ENCODE results near the gene RTN4R.
"Not testable (repeated sequence)": the region's sequence is repeated elsewhere in the genome, so short reads cannot be mapped to it uniquely, and the experiment has no call there.

The RTN4R gene

DNA sequence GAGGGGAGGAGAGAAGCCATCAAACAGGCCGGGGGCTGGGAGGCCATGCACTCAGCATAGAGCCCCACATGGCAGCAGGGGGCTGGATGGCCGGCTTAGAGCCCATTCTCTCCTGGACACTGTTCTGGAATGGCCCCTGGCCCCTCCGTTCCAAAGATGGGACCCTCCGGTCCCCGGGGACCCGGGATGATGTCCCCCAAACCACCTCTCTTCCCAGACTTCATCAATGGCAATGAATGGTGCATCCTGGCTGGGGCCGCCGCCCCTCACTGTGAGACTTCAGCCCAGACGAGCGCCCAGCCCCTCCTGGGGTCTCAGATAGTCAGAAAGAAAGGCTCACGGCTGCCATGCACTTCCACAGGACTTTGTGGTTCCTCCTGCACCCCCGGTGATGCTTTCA is 13.8 kb upstream of the RTN4R start:
- Histone ChIP-seq H3K36me3 (ENCODE audit: control insufficient read depth, insufficient read depth, low read length, severe bottlenecking) (no peaks in the 10 kb centered on the region), H3K4me1 (ENCODE audit: control insufficient read depth, insufficient read depth, low read length) (no peaks in the 10 kb centered on the region), H3K9ac (ENCODE audit: low read length) (no peak overlapping the region), H3K27me3 (replicated peaks; ENCODE audit: control insufficient read depth, insufficient read depth, low read length) (peaks cover 13% of the 10 kb centered on the region), H3K9me3 (ENCODE audit: control insufficient read depth, low read length) (no peaks in the 10 kb centered on the region), H3K4me3 (ENCODE audit: low read length) (no peak overlapping the region)
- DNase-seq (ENCODE audit: low read depth) = no peak

DNA sequence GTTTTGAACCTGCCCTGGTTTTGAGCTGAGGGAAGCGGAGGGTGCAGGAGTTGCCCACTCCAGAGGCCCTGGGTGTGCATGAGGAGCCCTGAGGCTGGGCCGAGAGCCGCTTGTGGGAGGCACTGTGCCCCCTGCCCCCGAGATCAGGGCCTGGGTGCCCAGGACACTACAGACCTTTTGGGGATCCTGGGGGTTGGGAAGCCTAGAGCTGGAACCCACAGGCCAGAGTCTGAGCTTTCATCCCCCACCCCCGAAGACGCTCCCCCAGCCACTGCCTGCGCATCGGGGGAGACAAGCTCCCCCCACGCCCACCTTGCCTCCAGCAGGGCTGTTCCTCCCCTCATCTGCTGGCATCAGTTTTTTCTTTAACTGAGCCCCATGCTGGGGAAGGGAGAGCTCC is 13.4 kb upstream of the RTN4R start:
- not testable (repeated sequence) for H3K4me1 ChIP-seq (ENCODE audit: control insufficient read depth, insufficient read depth, low read length); H3K36me3 ChIP-seq (ENCODE audit: control insufficient read depth, insufficient read depth, low read length, severe bottlenecking); H3K4me3 ChIP-seq (ENCODE audit: low read length); DNase-seq (ENCODE audit: low read depth); H3K9ac ChIP-seq (ENCODE audit: low read length); H3K9me3 ChIP-seq (ENCODE audit: control insufficient read depth, low read length)
- H3K27me3 ChIP-seq (replicated peaks; ENCODE audit: control insufficient read depth, insufficient read depth, low read length) = peaks cover 13% of the 10 kb centered on the region

DNA sequence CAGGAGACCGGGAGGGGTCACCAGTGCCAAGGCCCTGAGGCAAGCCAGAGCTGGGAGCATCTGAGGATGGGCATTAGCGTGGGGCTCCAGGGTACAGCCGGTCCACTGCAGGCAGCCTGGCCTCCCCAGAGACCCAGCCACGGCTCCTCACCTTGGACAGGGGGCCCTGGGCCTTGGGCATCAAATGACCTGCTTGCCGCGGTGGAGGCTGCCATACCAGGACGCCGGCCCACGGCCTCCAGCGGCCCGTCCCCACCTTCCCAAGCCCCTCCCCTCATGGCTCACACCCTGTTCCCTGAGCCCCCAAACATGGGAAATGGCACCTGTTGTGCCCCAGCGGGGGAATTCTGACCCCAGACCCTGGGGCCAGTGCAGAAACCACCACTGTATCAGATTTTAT is 12.7 kb upstream of the RTN4R start:
- no peak overlapping the region for H3K9ac ChIP-seq (ENCODE audit: low read length)
- no peak overlapping the region for H3K4me3 ChIP-seq (ENCODE audit: low read length)
- no peaks in the 10 kb centered on the region for H3K9me3 ChIP-seq (ENCODE audit: control insufficient read depth, low read length)
- peaks cover 6% of the 10 kb centered on the region for H3K4me1 ChIP-seq (ENCODE audit: control insufficient read depth, insufficient read depth, low read length)
- peaks cover 13% of the 10 kb centered on the region for H3K27me3 ChIP-seq (replicated peaks; ENCODE audit: control insufficient read depth, insufficient read depth, low read length)
- H3K36me3 ChIP-seq (ENCODE audit: control insufficient read depth, insufficient read depth, low read length, severe bottlenecking) = no peaks in the 10 kb centered on the region
- no peak for DNase-seq (ENCODE audit: low read depth)

DNA sequence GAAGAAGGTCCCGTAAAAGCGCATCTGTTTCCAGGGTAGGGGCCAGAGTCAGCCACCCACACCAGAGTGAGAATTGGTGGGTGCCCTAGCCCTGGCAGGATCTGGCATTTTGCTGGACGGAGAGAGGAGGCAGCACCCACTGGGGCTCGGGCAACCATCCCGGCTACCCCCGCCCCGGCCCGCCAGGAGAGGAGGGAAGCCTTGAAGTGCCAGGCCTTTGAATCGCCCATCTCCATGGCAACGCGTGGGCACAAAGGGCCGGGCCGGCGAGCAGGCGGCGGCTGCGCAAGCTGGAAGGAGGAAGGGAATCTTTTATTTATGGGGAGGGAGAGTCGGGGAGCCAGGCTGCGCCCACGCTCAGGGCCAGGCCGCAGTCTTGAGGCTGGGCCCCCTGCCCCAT is 12.0 kb upstream of the RTN4R start:
- not testable (repeated sequence) for DNase-seq (ENCODE audit: low read depth); H3K4me3 ChIP-seq (ENCODE audit: low read length); H3K36me3 ChIP-seq (ENCODE audit: control insufficient read depth, insufficient read depth, low read length, severe bottlenecking); H3K4me1 ChIP-seq (ENCODE audit: control insufficient read depth, insufficient read depth, low read length); H3K9me3 ChIP-seq (ENCODE audit: control insufficient read depth, low read length); H3K9ac ChIP-seq (ENCODE audit: low read length)
- H3K27me3 ChIP-seq (replicated peaks; ENCODE audit: control insufficient read depth, insufficient read depth, low read length) = peaks cover 13% of the 10 kb centered on the region

DNA sequence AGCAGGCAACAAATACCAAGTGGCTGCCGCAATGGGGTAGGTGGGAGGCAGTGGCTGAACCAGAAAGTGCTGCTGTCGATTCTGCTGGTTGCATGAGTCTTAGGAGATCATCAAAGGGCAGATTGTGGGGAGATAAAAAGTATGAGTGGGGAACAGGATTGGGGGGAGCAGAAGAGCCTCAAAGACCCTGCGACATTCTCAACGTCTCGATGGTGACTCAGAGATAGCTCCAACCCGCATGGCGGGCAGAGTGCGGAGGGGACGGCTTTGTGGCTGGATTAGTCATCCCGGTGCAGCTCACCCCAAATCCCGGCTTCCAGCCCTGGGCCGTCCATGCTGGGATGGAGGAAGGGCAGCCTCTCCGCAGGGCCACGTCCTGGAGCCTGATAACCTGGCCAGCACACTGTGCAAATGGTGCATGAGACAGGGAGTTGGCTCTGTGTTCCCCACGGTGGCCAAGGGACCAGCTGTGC is 11.6 kb upstream of the RTN4R start:
- peaks cover 6% of the 10 kb centered on the region for H3K4me1 ChIP-seq (ENCODE audit: control insufficient read depth, insufficient read depth, low read length)
- no peak overlapping the region for H3K4me3 ChIP-seq (ENCODE audit: low read length)
- H3K27me3 ChIP-seq (replicated peaks; ENCODE audit: control insufficient read depth, insufficient read depth, low read length) = peaks cover 13% of the 10 kb centered on the region
- no peaks in the 10 kb centered on the region for H3K36me3 ChIP-seq (ENCODE audit: control insufficient read depth, insufficient read depth, low read length, severe bottlenecking)
- no peaks in the 10 kb centered on the region for H3K9me3 ChIP-seq (ENCODE audit: control insufficient read depth, low read length)
- no peak overlapping the region for H3K9ac ChIP-seq (ENCODE audit: low read length)
- DNase-seq (ENCODE audit: low read depth) = no peak

DNA sequence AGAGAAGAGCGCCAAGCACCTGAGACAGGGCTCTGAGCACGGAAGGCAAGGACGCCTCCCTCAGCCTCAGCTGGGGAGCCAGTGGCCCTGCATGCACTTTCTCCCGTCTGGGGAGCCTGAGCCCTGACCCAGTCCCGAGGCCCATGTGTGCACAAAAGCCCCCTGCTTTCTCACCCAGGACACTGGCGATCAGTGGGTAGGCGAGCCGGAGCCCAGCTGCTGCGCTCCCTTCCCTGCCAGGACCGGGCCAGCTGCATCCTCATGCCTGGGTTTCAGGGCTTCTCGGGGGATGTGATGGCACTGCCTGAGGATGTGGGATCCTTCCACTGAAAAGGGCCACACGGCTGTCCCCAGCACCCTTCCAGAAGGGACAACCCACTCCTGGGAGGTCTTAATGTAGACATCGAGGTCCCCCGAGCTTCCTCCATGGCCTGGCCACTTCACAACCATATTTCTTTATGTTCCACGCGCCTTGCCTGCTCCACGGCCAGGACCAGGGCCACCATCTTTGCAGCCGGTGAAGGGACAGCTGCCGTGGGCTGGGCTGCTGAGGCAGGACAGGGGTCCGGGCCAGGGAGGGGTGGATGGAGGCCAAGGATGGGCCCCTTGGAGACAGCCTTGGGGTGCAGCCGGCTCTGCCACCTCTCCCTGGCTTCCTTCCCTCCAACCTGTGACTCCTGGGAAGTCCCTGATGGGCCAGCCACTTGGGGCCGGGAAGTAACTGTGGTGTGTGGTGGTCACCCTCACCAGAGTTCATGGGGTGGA is 10.8 kb upstream of the RTN4R start:
- H3K36me3 ChIP-seq (ENCODE audit: control insufficient read depth, insufficient read depth, low read length, severe bottlenecking); H3K4me3 ChIP-seq (ENCODE audit: low read length); DNase-seq (ENCODE audit: low read depth); H3K4me1 ChIP-seq (ENCODE audit: control insufficient read depth, insufficient read depth, low read length); H3K9ac ChIP-seq (ENCODE audit: low read length); H3K9me3 ChIP-seq (ENCODE audit: control insufficient read depth, low read length): not testable (repeated sequence)
- H3K27me3 ChIP-seq (replicated peaks; ENCODE audit: control insufficient read depth, insufficient read depth, low read length) = peaks cover 13% of the 10 kb centered on the region

DNA sequence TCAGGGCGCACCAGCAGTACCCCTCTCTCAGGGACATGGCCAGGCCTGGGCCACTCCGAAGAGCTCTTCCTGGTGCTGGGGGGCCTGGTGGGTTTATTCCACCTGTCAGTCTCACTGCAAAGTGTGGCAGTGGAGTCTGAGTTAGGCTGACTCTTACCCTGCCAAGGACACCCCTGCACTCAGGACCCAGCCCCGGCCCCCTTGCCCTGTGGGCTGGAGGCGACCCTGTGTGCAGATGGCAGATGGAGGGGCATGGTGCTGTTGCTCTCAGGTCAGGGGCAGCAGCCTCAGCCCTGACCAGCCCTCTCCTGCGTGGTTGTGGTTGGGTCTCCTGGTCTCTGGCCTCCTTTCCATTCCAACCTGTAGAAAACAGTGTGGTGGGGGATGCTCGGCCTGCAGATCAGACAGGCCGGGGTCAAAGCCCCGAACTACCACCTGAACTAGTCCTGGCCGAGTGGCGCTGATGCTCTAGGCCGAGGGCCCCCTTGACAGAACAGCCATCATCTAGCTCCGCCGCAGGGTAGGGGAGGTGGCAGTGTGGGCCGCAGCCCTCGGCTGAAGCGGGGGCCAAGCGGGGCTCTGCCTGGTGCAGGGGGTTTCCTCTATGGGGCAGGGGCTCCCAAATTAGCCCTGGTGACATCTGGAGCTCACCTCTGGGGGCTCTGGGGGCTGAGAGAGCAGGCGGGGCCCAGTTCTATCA is 10.0 kb upstream of the RTN4R start:
- not testable (repeated sequence) for H3K36me3 ChIP-seq (ENCODE audit: control insufficient read depth, insufficient read depth, low read length, severe bottlenecking); H3K9me3 ChIP-seq (ENCODE audit: control insufficient read depth, low read length); H3K9ac ChIP-seq (ENCODE audit: low read length); DNase-seq (ENCODE audit: low read depth); H3K4me3 ChIP-seq (ENCODE audit: low read length); H3K27me3 ChIP-seq (replicated peaks; ENCODE audit: control insufficient read depth, insufficient read depth, low read length); H3K4me1 ChIP-seq (ENCODE audit: control insufficient read depth, insufficient read depth, low read length)

DNA sequence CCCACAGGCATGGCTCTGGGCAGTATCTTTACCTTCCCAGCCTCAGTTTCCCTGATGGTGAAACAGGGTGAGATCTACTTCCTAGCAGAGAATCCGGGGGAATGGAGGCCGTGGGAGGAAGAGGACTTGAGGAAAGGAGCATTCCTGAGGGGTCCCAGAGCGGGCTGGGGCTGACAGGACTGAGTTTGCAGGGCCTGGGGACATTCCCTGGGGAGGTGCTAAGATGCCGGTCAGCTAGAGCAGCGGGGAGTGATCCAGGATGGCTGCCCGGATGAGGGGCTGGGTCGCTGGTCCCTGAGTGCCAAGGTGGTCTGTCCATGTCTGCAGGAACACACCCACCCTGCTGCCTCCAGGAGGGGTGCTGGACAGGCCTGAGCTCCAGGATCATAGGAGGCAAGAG is 8.3 kb upstream of the RTN4R start:
- DNase-seq (ENCODE audit: low read depth) = no peak
- H3K4me1 ChIP-seq (ENCODE audit: control insufficient read depth, insufficient read depth, low read length) = peaks cover 6% of the 10 kb centered on the region
- H3K9me3 ChIP-seq (ENCODE audit: control insufficient read depth, low read length) = no peaks in the 10 kb centered on the region
- H3K36me3 ChIP-seq (ENCODE audit: control insufficient read depth, insufficient read depth, low read length, severe bottlenecking) = no peaks in the 10 kb centered on the region
- no peak overlapping the region for H3K9ac ChIP-seq (ENCODE audit: low read length)
- H3K4me3 ChIP-seq (ENCODE audit: low read length) = no peak overlapping the region
- peaks cover 3% of the 10 kb centered on the region for H3K27me3 ChIP-seq (replicated peaks; ENCODE audit: control insufficient read depth, insufficient read depth, low read length)

DNA sequence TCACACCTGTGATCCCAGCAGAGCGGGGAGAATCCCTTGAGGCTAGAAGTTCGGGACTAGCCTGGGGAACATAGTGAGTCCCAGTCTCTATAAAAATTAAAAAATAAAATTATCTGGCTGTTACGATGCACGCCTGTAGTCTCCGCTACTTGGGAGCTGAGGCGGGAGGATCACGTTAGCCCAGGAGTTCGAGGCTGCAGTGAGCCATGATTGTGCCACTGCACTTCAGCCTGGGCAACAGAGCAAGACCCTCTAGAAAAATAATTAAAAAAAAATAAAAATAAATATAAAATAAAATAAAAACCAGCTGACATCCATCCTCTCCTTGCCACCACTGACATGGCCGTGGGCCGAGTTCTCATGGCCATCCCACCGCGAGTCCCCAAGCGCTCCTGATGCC is 7.7 kb upstream of the RTN4R start:
- Histone ChIP-seq H3K9me3 (ENCODE audit: control insufficient read depth, low read length) (no peaks in the 10 kb centered on the region), H3K4me1 (ENCODE audit: control insufficient read depth, insufficient read depth, low read length) (peaks cover 6% of the 10 kb centered on the region), H3K9ac (ENCODE audit: low read length) (no peak overlapping the region), H3K27me3 (replicated peaks; ENCODE audit: control insufficient read depth, insufficient read depth, low read length) (peaks cover 3% of the 10 kb centered on the region), H3K36me3 (ENCODE audit: control insufficient read depth, insufficient read depth, low read length, severe bottlenecking) (no peaks in the 10 kb centered on the region), H3K4me3 (ENCODE audit: low read length) (no peak overlapping the region)
- DNase-seq (ENCODE audit: low read depth) = no peak

DNA sequence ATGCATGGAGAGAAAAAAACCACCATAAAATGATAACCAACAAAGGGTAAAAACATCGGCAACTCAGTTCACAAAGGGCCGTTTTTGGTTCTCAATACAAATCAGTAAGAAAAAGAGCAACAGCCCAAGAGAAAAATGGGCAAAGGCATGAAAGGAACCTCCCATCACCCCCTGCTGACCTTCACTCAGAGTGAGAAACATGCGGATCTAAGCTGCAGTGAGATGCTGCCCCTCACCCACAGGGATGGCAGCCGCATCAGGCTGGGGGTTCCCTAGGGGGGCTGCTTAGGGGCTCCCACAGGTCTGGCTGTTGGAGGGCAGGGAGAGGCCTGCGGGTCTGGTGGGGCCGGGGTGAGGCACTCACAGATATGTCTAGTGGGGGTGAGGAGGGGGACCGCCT is 7.2 kb upstream of the RTN4R start:
- H3K36me3 ChIP-seq (ENCODE audit: control insufficient read depth, insufficient read depth, low read length, severe bottlenecking); H3K4me3 ChIP-seq (ENCODE audit: low read length); DNase-seq (ENCODE audit: low read depth); H3K4me1 ChIP-seq (ENCODE audit: control insufficient read depth, insufficient read depth, low read length); H3K9ac ChIP-seq (ENCODE audit: low read length); H3K27me3 ChIP-seq (replicated peaks; ENCODE audit: control insufficient read depth, insufficient read depth, low read length); H3K9me3 ChIP-seq (ENCODE audit: control insufficient read depth, low read length): not testable (repeated sequence)

DNA sequence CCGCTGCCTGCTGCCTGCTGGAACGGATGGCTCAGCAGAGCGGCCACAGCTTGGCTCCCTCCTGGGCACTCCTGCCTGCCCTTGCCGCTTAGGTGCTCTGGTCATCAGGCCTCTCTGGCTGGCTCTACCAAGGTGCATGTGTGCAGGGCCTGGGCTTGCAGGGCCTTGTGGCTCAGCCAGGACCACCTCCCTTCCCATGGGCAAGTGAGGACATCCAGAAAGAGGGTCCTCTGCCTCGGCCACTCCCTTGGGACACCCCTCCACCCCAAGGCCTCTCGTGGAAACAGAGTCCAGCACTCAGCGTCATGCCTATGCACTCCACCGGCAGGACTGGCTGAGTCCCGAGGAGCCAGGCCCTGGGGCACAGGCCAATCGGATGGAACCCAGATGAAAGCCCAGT is 6.3 kb upstream of the RTN4R start:
- not testable (repeated sequence) for H3K4me3 ChIP-seq (ENCODE audit: low read length); H3K36me3 ChIP-seq (ENCODE audit: control insufficient read depth, insufficient read depth, low read length, severe bottlenecking); H3K27me3 ChIP-seq (replicated peaks; ENCODE audit: control insufficient read depth, insufficient read depth, low read length); H3K9ac ChIP-seq (ENCODE audit: low read length); H3K9me3 ChIP-seq (ENCODE audit: control insufficient read depth, low read length); DNase-seq (ENCODE audit: low read depth); H3K4me1 ChIP-seq (ENCODE audit: control insufficient read depth, insufficient read depth, low read length)

Measured in adipocyte (in vitro differentiated cells).